Stimulated activated CD4-positive, alpha-beta T cell treated with anti-CD3 and anti-CD28 coated beads, TNF-alpha, amount 100 ng/mL, for 4 hours (primary cell): ENCODE measurements around the gene QSOX2.

Source experiments
- DNase-seq, 3 experiments: peaks; one replicate each; pipeline ENCODE4 v3.0.0-alpha.2; 2020; ENCODE audit warnings: low read depth in 3 of 3

QSOX2 gene

GRCh38 chr9:136204145-136204805 is 41.3 kb downstream of the QSOX2 start:
- DNase-seq = no peak

- no peak for DNase-seq
Measured at GRCh38 chr9:136203408-136204144, 42.0 kb downstream of the QSOX2 start.

- DNase-seq = no peak
Measured at GRCh38 chr9:136202454-136203407, 42.9 kb downstream of the QSOX2 start.

- no peak for DNase-seq
Measured at GRCh38 chr9:136201609-136202453, 43.8 kb downstream of the QSOX2 start.

GRCh38 chr9:136201174-136201573 is 44.4 kb downstream of the QSOX2 start:
- DNase-seq = no peak

GRCh38 chr9:136200424-136200823 is 45.2 kb downstream of the QSOX2 start:
- DNase-seq = no peak

- DNase-seq = no peak
Measured at GRCh38 chr9:136199391-136200288, 46.0 kb downstream of the QSOX2 start.

- no peak for DNase-seq
Measured at GRCh38 chr9:136198605-136199083, 47.0 kb downstream of the QSOX2 start.

- DNase-seq = no peak
Measured at GRCh38 chr9:136197930-136198604, 47.5 kb downstream of the QSOX2 start.

- DNase-seq = no peak
Measured at GRCh38 chr9:136197084-136197875, 48.3 kb downstream of the QSOX2 start.

- no peak for DNase-seq
Measured at GRCh38 chr9:136196404-136197083, 49.1 kb downstream of the QSOX2 start.

- DNase-seq = no peak
Measured at GRCh38 chr9:136194540-136194939, 51.1 kb downstream of the QSOX2 start.

GRCh38 chr9:136193891-136194279 is 51.7 kb downstream of the QSOX2 start:
- no peak for DNase-seq

GRCh38 chr9:136193127-136193890 is 52.3 kb downstream of the QSOX2 start:
- DNase-seq = no peak

- no peak for DNase-seq
Measured at GRCh38 chr9:136192289-136193126, 53.1 kb downstream of the QSOX2 start.

- no peak for DNase-seq
Measured at GRCh38 chr9:136191960-136192286, 53.7 kb downstream of the QSOX2 start.
